ENCODE results near the gene LDLRAD4. TPM values are rescaled to one million over a fixed set of nuclear protein-coding genes. Genes with fewer than 3 reads are reported as not detected.

The LDLRAD4 gene
- total RNA-seq, 4 donors from 2014 or later, result 20.4 to 40.4 (median 35.3) TPM

DNA sequence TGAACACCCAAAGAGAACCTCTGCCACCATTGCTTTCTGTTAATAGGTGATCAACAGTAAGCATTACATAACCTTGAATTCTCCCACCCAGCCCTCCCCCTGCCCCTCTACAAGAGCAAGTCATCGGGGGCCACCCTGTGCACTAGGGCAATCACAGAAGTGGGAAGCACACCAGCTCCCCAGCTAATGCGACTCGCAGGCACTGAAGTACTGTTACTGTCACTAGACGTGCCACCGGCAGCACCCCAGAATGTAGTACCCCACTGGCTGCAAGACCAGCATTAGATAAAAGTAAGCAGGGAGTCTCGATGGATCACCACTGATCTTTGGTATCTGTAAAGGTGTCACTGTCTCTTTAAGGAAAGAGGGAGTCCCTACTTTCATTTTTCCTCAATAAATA lies 340.2 kb downstream of the LDLRAD4 start:
- TF ChIP-seq POLR2A (IDR thresholded peaks at IDR 0.05; ENCODE audit: low read depth) (no peak), CTCF (IDR thresholded peaks at IDR 0.05) (no peak), EP300 (IDR thresholded peaks at IDR 0.05) (no peak), POLR2AphosphoS5 (IDR thresholded peaks at IDR 0.05) (no peak)
- intact Hi-C loops (cut with DNase I), result loop anchor here (10.0 kb wide), 1 partner anchor 176 kb away; no protein-coding TSS in a partner anchor
- Histone ChIP-seq H3K36me3 (no peaks in the 10 kb centered on the region), H3K4me3 (no peak overlapping the region), H3K27me3 (no peaks in the 10 kb centered on the region), H3K9me3 (no peaks in the 10 kb centered on the region), H3K27ac (replicated peaks in 1 of 4) (no peak overlapping the region), H3K4me1 (peaks cover 28 to 43% (median 39%) of the 10 kb centered on the region in 4 donors)
- WGBS, result 33% methylated on average over 2 of the region's 6 CpGs
- DNase-seq (ENCODE audit: extremely low spot score), result no peak

GRCh38 chr18:13559754-13560153 lies 341.2 kb downstream of the LDLRAD4 start:
- peaks cover 35 to 52% (median 49%) of the 10 kb centered on the region in 4 donors for H3K4me1 ChIP-seq
- H3K27ac ChIP-seq (replicated peaks in 1 of 4), result no peak overlapping the region
- no peaks in the 10 kb centered on the region for H3K27me3 ChIP-seq
- no peaks in the 10 kb centered on the region for H3K9me3 ChIP-seq
- intact Hi-C loops (cut with DNase I), result loop anchor here (5.0 to 10.0 kb wide), 2 partner anchors 63 to 175 kb away; no protein-coding TSS in a partner anchor
- H3K36me3 ChIP-seq, result no peaks in the 10 kb centered on the region
- 87% methylated on average over 4 of the region's 4 CpGs for WGBS
- H3K4me3 ChIP-seq, result no peak overlapping the region
- TF ChIP-seq EP300 (IDR thresholded peaks at IDR 0.05) (no peak), POLR2AphosphoS5 (IDR thresholded peaks at IDR 0.05) (no peak), CTCF (IDR thresholded peaks at IDR 0.05) (no peak), POLR2A (IDR thresholded peaks at IDR 0.05; ENCODE audit: low read depth) (no peak)
- DNase-seq (ENCODE audit: extremely low spot score), result no peak

GRCh38 chr18:13560306-13560705 lies 341.7 kb downstream of the LDLRAD4 start:
- intact Hi-C loops (cut with DNase I), result loop anchor here (5.0 kb wide), 1 partner anchor 62 kb away; no protein-coding TSS in a partner anchor
- TF ChIP-seq CTCF (IDR thresholded peaks at IDR 0.05) (no peak), POLR2AphosphoS5 (IDR thresholded peaks at IDR 0.05) (no peak), EP300 (IDR thresholded peaks at IDR 0.05) (no peak), POLR2A (IDR thresholded peaks at IDR 0.05; ENCODE audit: low read depth) (no peak)
- WGBS, result 92% methylated on average over 5 of the region's 5 CpGs
- H3K27ac ChIP-seq (replicated peaks in 1 of 4), result no peak overlapping the region
- H3K27me3 ChIP-seq, result no peaks in the 10 kb centered on the region
- no peaks in the 10 kb centered on the region for H3K36me3 ChIP-seq
- H3K4me1 ChIP-seq, result peaks cover 38 to 57% (median 54%) of the 10 kb centered on the region in 4 donors
- no peak for DNase-seq (ENCODE audit: extremely low spot score)
- no peaks in the 10 kb centered on the region for H3K9me3 ChIP-seq
- H3K4me3 ChIP-seq, result no peak overlapping the region

DNA sequence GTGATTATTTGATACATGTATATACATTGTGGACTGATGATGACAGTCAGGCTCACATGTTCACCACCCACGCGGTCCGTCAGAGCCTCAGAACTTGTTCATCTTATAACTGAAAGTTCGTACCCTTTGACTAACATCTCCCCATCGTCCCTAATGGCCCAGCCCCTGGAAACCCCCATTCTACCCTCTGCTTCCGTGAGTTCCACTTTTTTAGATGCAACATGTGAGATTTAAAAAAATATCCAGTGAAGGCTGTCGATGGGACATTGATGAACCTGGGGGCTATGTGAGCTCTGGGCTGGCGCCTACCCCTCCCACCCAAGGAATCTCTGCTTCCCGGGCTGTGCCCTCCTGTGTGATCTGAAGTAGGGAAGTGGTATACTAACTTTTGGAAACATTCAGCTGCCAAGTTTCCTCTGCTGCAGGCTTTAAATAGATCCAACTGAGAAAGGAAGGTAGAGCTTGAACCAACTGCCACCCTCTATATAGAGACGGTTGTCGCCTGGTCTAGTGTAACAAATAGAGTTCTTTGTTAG lies 344.0 kb downstream of the LDLRAD4 start:
- Histone ChIP-seq H3K4me1 (peaks cover 49 to 63% (median 51%) of the 10 kb centered on the region in 4 donors), H3K4me3 (no peak overlapping the region), H3K27ac (replicated peaks in 1 of 4) (peak overlapping the region in 2 of 4 donors; percentile 9 to 12), H3K9me3 (no peaks in the 10 kb centered on the region), H3K36me3 (no peaks in the 10 kb centered on the region), H3K27me3 (no peaks in the 10 kb centered on the region)
- TF ChIP-seq EP300 (IDR thresholded peaks at IDR 0.05) (no peak), POLR2AphosphoS5 (IDR thresholded peaks at IDR 0.05) (no peak), POLR2A (IDR thresholded peaks at IDR 0.05; ENCODE audit: low read depth) (no peak), CTCF (IDR thresholded peaks at IDR 0.05) (no peak)
- 52% methylated on average over 11 of the region's 11 CpGs for WGBS
- DNase-seq (ENCODE audit: extremely low spot score), result no peak
- intact Hi-C loops (cut with DNase I), result loop anchor here (5.0 kb wide), 1 partner anchor 60 kb away; no protein-coding TSS in a partner anchor
